ENCODE measurements around the gene MIER1.
"Not testable (repeated sequence)": the region's sequence is repeated elsewhere in the genome, so short reads cannot be mapped to it uniquely, and the experiment has no call there.

MIER1 gene

GRCh38 chr1:66924756-66925557 is at the start of gene MIER1, which contains the start of gene DNAI4:
Gene MIER1, plus strand, starts transcription at chr1:66924990. Its CDS starts 39 bp downstream, at chr1:66925029.
Gene DNAI4, minus strand, starts transcription at chr1:66924856. Its CDS starts 25 bp downstream, at chr1:66924831.
- in situ Hi-C loops (cut with MboI; ENCODE audit: low sequenced_read_pairs) = no loop called here

GRCh38 chr1:66876664-66877063 is 48.1 kb upstream of the MIER1 start:
- in situ Hi-C loops (cut with MboI; ENCODE audit: low sequenced_read_pairs) = no loop called here

GRCh38 chr1:66889030-66889429 is 35.8 kb upstream of the MIER1 start:
- in situ Hi-C loops (cut with MboI; ENCODE audit: low sequenced_read_pairs) = no loop called here

- in situ Hi-C loops (cut with MboI; ENCODE audit: low sequenced_read_pairs) = no loop called here
Observed at GRCh38 chr1:66890621-66891020, 34.2 kb upstream of the MIER1 start.

- in situ Hi-C loops (cut with MboI; ENCODE audit: low sequenced_read_pairs) = no loop called here
Observed at GRCh38 chr1:66893712-66894111, 31.1 kb upstream of the MIER1 start.

GRCh38 chr1:66915203-66915602 is 9.6 kb upstream of the MIER1 start:
- in situ Hi-C loops (cut with MboI; ENCODE audit: low sequenced_read_pairs) = not testable (repeated sequence)

GRCh38 chr1:66916320-66916719 is 8.5 kb upstream of the MIER1 start:
- in situ Hi-C loops (cut with MboI; ENCODE audit: low sequenced_read_pairs) = no loop called here

GRCh38 chr1:66917476-66917875 is 7.3 kb upstream of the MIER1 start:
- in situ Hi-C loops (cut with MboI; ENCODE audit: low sequenced_read_pairs) = no loop called here

GRCh38 chr1:66919063-66919462 is 5.7 kb upstream of the MIER1 start:
- in situ Hi-C loops (cut with MboI; ENCODE audit: low sequenced_read_pairs) = no loop called here

- in situ Hi-C loops (cut with MboI; ENCODE audit: low sequenced_read_pairs) = no loop called here
Observed at GRCh38 chr1:66919828-66920227, 5.0 kb upstream of the MIER1 start.

- in situ Hi-C loops (cut with MboI; ENCODE audit: low sequenced_read_pairs) = no loop called here
Observed at GRCh38 chr1:66920543-66920942, 4.2 kb upstream of the MIER1 start.

- in situ Hi-C loops (cut with MboI; ENCODE audit: low sequenced_read_pairs) = no loop called here
Observed at GRCh38 chr1:66925558-66925910, 744 bp downstream of the MIER1 start.

- in situ Hi-C loops (cut with MboI; ENCODE audit: low sequenced_read_pairs) = no loop called here
Observed at GRCh38 chr1:66925944-66926343, 1.2 kb downstream of the MIER1 start.

- in situ Hi-C loops (cut with MboI; ENCODE audit: low sequenced_read_pairs) = no loop called here
Observed at GRCh38 chr1:66927528-66927927, 2.7 kb downstream of the MIER1 start.

GRCh38 chr1:66929146-66929688 is 4.4 kb downstream of the MIER1 start:
- in situ Hi-C loops (cut with MboI; ENCODE audit: low sequenced_read_pairs) = no loop called here

- in situ Hi-C loops (cut with MboI; ENCODE audit: low sequenced_read_pairs) = no loop called here
Observed at GRCh38 chr1:66929691-66929998, 4.9 kb downstream of the MIER1 start.

- in situ Hi-C loops (cut with MboI; ENCODE audit: low sequenced_read_pairs) = no loop called here
Observed at GRCh38 chr1:66929999-66930822, 5.4 kb downstream of the MIER1 start.

GRCh38 chr1:66930823-66931174 is 6.0 kb downstream of the MIER1 start:
- in situ Hi-C loops (cut with MboI; ENCODE audit: low sequenced_read_pairs) = no loop called here

- in situ Hi-C loops (cut with MboI; ENCODE audit: low sequenced_read_pairs) = no loop called here
Observed at GRCh38 chr1:66931590-66931989, 6.8 kb downstream of the MIER1 start.

- in situ Hi-C loops (cut with MboI; ENCODE audit: low sequenced_read_pairs) = no loop called here
Observed at GRCh38 chr1:66932291-66932690, 7.5 kb downstream of the MIER1 start.

- in situ Hi-C loops (cut with MboI; ENCODE audit: low sequenced_read_pairs) = no loop called here
Observed at GRCh38 chr1:66933887-66934700, 9.3 kb downstream of the MIER1 start.
